HepG2 (cell line): ENCODE results near the gene KCNH8.

Source experiments
- GABPB1 ChIP-seq: IDR thresholded peaks from 2 replicates; pipeline ENCODE4 v1.6.1; 2016; ENCODE audit warnings: mild to moderate bottlenecking, missing genetic modification reagents, moderate library complexity, missing compliant biosample characterization
- HNF4G ChIP-seq, 2 experiments: sonication (generic) in 1 of 2; formaldehyde crosslinking in 1 of 2; IDR thresholded peaks; 2 replicates each; pipeline versions ENCODE4 v1.4.0 to v1.6.1; 2011 to 2020; ENCODE audit warnings: borderline replicate concordance in 2 of 2, low read depth in 2 of 2, mild to moderate bottlenecking in 2 of 2, low read length in 1 of 2, missing genetic modification reagents in 1 of 2, moderate library complexity in 1 of 2
- HOXA9 ChIP-seq: sonication (generic); formaldehyde crosslinking; IDR thresholded peaks from 2 replicates; pipeline ENCODE4 v1.8.1; 2022; ENCODE audit warnings: missing genetic modification reagents, mild to moderate bottlenecking, moderate library complexity, borderline replicate concordance
- MAZ ChIP-seq, 2 experiments: sonication (generic) in 1 of 2; formaldehyde crosslinking in 1 of 2; IDR thresholded peaks; 2 replicates each; pipeline versions ENCODE4 v1.5.0 to v1.6.1; 2012 to 2020; ENCODE audit warnings: low read depth in 2 of 2, mild to moderate bottlenecking in 2 of 2, borderline replicate concordance in 1 of 2, improper control_type of control experiment in 1 of 2, low read length in 1 of 2, missing genetic modification reagents in 1 of 2, moderate library complexity in 1 of 2
- NFATC3 ChIP-seq: sonication (generic); formaldehyde crosslinking; IDR thresholded peaks from 2 replicates; pipeline ENCODE4 v1.5.1; 2020; ENCODE audit warnings: mild to moderate bottlenecking, missing genetic modification reagents
- PRDM15 ChIP-seq: sonication (generic); formaldehyde crosslinking; IDR thresholded peaks from 2 replicates; pipeline ENCODE4 v1.4.0; 2020; ENCODE audit warnings: missing genetic modification reagents
- RAD21 ChIP-seq: fragments of 450-650 bp; formaldehyde crosslinking; IDR thresholded peaks from 2 replicates; pipeline ENCODE4 v1.5.0; 2020; ENCODE audit warnings: mild to moderate bottlenecking
- SIN3A ChIP-seq: IDR thresholded peaks from 2 replicates; pipeline ENCODE4 v1.6.1; 2011; ENCODE audit warnings: low read depth, mild to moderate bottlenecking, control low read depth, low read length, borderline replicate concordance
- ZNF816 ChIP-seq: sonication (generic); formaldehyde crosslinking; IDR thresholded peaks from 2 replicates; pipeline ENCODE4 v1.8.0; 2022; ENCODE audit warnings: missing genetic modification reagents, mild to moderate bottlenecking, borderline replicate concordance
- TF ChIP-seq, protein P1 (sequence below), 2 experiments: sonication (generic) in 1 of 2; formaldehyde crosslinking in 1 of 2; IDR thresholded peaks; 2 replicates each; pipeline versions ENCODE4 v1.5.1 to v1.6.1; 2011 to 2020; ENCODE audit warnings: borderline replicate concordance in 1 of 2, low read depth in 1 of 2, low read length in 1 of 2, mild to moderate bottlenecking in 1 of 2, missing genetic modification reagents in 1 of 2, moderate library complexity in 1 of 2
- TF ChIP-seq, protein P2 (sequence below): sonication (generic); formaldehyde crosslinking; IDR thresholded peaks from 2 replicates; pipeline ENCODE4 v1.4.0; 2020; ENCODE audit warnings: mild to moderate bottlenecking, missing genetic modification reagents

DNA sequence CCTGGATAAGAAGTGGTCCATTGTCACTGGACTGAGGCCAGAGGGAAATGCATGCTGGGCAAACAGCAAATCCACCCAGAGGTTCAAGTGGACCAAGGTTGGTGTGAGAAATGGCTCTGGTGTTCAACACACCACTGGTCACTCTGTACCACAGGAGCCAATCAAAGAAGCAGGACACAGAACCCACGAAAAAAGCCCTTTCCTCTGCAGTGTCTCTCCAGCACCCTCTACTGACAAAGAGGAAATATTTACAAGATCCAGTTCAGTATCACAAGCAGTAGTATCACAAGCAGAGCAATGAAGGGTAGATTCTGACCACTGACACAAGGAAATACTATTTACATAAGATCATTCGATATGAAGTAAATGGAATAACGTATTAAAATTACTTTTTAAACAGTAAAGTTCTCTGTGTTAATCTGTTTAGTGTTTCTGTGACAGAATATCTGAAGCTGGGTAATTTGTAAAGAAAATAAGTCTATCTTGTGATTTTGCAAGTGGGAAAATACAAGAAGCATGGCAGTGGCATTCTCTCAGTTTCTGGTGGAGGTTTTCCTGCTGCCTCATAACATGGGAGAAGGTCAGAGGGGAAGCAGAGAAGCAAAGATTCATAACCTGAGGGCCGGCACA lies 395.0 kb downstream of the KCNH8 start:
- TF ChIP-seq, protein P1, sequence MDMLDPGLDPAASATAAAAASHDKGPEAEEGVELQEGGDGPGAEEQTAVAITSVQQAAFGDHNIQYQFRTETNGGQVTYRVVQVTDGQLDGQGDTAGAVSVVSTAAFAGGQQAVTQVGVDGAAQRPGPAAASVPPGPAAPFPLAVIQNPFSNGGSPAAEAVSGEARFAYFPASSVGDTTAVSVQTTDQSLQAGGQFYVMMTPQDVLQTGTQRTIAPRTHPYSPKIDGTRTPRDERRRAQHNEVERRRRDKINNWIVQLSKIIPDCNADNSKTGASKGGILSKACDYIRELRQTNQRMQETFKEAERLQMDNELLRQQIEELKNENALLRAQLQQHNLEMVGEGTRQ (IDR thresholded peaks at IDR 0.05; ENCODE audit: low read depth, low read length): no peak
- TF ChIP-seq, protein P1 (CRISPR knock-in tag; IDR thresholded peaks at IDR 0.05; ENCODE audit: borderline replicate concordance): no peak
- TF ChIP-seq RAD21 (CRISPR knock-in tag): no peak
- no peak for TF ChIP-seq PRDM15 (CRISPR knock-in tag)
- TF ChIP-seq, protein P2, sequence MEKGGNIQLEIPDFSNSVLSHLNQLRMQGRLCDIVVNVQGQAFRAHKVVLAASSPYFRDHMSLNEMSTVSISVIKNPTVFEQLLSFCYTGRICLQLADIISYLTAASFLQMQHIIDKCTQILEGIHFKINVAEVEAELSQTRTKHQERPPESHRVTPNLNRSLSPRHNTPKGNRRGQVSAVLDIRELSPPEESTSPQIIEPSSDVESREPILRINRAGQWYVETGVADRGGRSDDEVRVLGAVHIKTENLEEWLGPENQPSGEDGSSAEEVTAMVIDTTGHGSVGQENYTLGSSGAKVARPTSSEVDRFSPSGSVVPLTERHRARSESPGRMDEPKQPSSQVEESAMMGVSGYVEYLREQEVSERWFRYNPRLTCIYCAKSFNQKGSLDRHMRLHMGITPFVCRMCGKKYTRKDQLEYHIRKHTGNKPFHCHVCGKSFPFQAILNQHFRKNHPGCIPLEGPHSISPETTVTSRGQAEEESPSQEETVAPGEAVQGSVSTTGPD (CRISPR knock-in tag): no peak
- TF ChIP-seq MAZ (IDR thresholded peaks at IDR 0.05; ENCODE audit: borderline replicate concordance, low read depth, low read length): no peak
- no peak for TF ChIP-seq MAZ (CRISPR knock-in tag; IDR thresholded peaks at IDR 0.05; ENCODE audit: low read depth)
- no peak for TF ChIP-seq HNF4G (IDR thresholded peaks at IDR 0.05; ENCODE audit: borderline replicate concordance, low read depth, low read length)
- no peak for TF ChIP-seq HNF4G (CRISPR knock-in tag; IDR thresholded peaks at IDR 0.05; ENCODE audit: borderline replicate concordance, low read depth)
- no peak for TF ChIP-seq SIN3A
- TF ChIP-seq GABPB1 (CRISPR knock-in tag): no peak
- no peak for TF ChIP-seq NFATC3 (CRISPR knock-in tag)
- TF ChIP-seq ZNF816 (CRISPR knock-in tag): no peak
- no peak for TF ChIP-seq HOXA9 (CRISPR knock-in tag)
